Measurements from ENCODE around the gene KCNIP1.

The KCNIP1 gene

GRCh38 chr5:170740551-170741205 is 236.9 kb downstream of the KCNIP1 start:
- H3K4me3 ChIP-seq (replicated peaks; ENCODE audit: insufficient read depth, low read length) = no peak overlapping the region
- DNase-seq (ENCODE audit: low read depth in 1 of 2, low spot score in 1 of 2) = no peak
- TF ChIP-seq, protein P1, sequence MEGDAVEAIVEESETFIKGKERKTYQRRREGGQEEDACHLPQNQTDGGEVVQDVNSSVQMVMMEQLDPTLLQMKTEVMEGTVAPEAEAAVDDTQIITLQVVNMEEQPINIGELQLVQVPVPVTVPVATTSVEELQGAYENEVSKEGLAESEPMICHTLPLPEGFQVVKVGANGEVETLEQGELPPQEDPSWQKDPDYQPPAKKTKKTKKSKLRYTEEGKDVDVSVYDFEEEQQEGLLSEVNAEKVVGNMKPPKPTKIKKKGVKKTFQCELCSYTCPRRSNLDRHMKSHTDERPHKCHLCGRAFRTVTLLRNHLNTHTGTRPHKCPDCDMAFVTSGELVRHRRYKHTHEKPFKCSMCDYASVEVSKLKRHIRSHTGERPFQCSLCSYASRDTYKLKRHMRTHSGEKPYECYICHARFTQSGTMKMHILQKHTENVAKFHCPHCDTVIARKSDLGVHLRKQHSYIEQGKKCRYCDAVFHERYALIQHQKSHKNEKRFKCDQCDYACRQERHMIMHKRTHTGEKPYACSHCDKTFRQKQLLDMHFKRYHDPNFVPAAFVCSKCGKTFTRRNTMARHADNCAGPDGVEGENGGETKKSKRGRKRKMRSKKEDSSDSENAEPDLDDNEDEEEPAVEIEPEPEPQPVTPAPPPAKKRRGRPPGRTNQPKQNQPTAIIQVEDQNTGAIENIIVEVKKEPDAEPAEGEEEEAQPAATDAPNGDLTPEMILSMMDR (IDR thresholded peaks at IDR 0.05; ENCODE audit: insufficient read depth, low read length) = no peak
- TF ChIP-seq GABPA (IDR thresholded peaks at IDR 0.05; ENCODE audit: low read depth) (no peak), REST (IDR thresholded peaks at IDR 0.05; ENCODE audit: insufficient replicate concordance, low read depth) (no peak), POLR2AphosphoS5 (IDR thresholded peaks at IDR 0.05; ENCODE audit: low read depth) (no peak), SPI1 (IDR thresholded peaks at IDR 0.05; ENCODE audit: borderline replicate concordance, low read depth) (no peak)
- no peak overlapping the region for H3K27ac ChIP-seq (replicated peaks)
- peaks cover 10% of the 10 kb centered on the region for H3K27me3 ChIP-seq (ENCODE audit: insufficient read depth, poor library complexity, severe bottlenecking)

DNA sequence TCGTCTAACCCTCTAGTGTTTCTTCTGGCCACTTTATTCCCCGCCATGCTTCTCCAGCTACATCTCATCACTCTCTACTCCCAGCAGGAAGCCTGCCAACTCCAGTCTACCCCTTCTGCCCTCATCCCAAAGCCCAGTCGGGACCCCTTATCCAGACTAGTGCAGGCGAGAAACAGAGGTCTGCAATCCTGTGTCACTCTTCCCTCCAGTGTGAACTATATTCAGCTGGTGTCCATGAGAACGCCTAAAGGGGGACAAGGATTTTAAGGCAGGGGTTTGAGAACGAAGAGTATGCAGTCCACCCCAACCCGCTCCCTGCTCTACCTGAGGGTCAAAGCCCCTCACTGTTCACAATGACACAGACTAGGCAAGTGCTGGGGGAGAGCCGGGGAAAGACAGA is 238.0 kb downstream of the KCNIP1 start:
- Histone ChIP-seq H3K27me3 (ENCODE audit: insufficient read depth, poor library complexity, severe bottlenecking) (peaks cover 10% of the 10 kb centered on the region), H3K27ac (replicated peaks) (no peak overlapping the region), H3K4me3 (replicated peaks; ENCODE audit: insufficient read depth, low read length) (no peak overlapping the region)
- TF ChIP-seq, protein P1 (IDR thresholded peaks at IDR 0.05; ENCODE audit: insufficient read depth, low read length) = no peak
- no peak for DNase-seq (ENCODE audit: low read depth in 1 of 2, low spot score in 1 of 2)

- H3K27ac ChIP-seq (replicated peaks) = no peak overlapping the region
- H3K27me3 ChIP-seq (ENCODE audit: insufficient read depth, poor library complexity, severe bottlenecking) = peaks cover 10% of the 10 kb centered on the region
- DNase-seq (ENCODE audit: low read depth in 1 of 2, low spot score in 1 of 2) = no peak
- TF ChIP-seq, protein P1 (IDR thresholded peaks at IDR 0.05; ENCODE audit: insufficient read depth, low read length) = no peak
- TF ChIP-seq GABPA (IDR thresholded peaks at IDR 0.05; ENCODE audit: low read depth) (no peak), SPI1 (IDR thresholded peaks at IDR 0.05; ENCODE audit: borderline replicate concordance, low read depth) (no peak), POLR2AphosphoS5 (IDR thresholded peaks at IDR 0.05; ENCODE audit: low read depth) (no peak), REST (IDR thresholded peaks at IDR 0.05; ENCODE audit: insufficient replicate concordance, low read depth) (no peak)
- H3K4me3 ChIP-seq (replicated peaks; ENCODE audit: insufficient read depth, low read length) = no peak overlapping the region
Observed at GRCh38 chr5:170743876-170744212, 240.0 kb downstream of the KCNIP1 start.

GRCh38 chr5:170745481-170746071 is 241.8 kb downstream of the KCNIP1 start:
- no peak overlapping the region for H3K4me3 ChIP-seq (replicated peaks; ENCODE audit: insufficient read depth, low read length)
- DNase-seq (ENCODE audit: low read depth in 1 of 2, low spot score in 1 of 2) = no peak
- H3K27me3 ChIP-seq (ENCODE audit: insufficient read depth, poor library complexity, severe bottlenecking) = peaks cover 12% of the 10 kb centered on the region
- H3K27ac ChIP-seq (replicated peaks) = no peak overlapping the region
- TF ChIP-seq SPI1 (IDR thresholded peaks at IDR 0.05; ENCODE audit: borderline replicate concordance, low read depth) (no peak), POLR2AphosphoS5 (IDR thresholded peaks at IDR 0.05; ENCODE audit: low read depth) (no peak), GABPA (IDR thresholded peaks at IDR 0.05; ENCODE audit: low read depth) (no peak), REST (IDR thresholded peaks at IDR 0.05; ENCODE audit: insufficient replicate concordance, low read depth) (no peak)
- TF ChIP-seq, protein P1 (IDR thresholded peaks at IDR 0.05; ENCODE audit: insufficient read depth, low read length) = no peak

Data from HL-60 (cell line).